NK-92 (cell line): ENCODE results near the gene SPDYE4.
"Not testable (repeated sequence)": the region's sequence is repeated elsewhere in the genome, so short reads cannot be mapped to it uniquely, and the experiment has no call there.

Experiments used
- DNase-seq: peaks from one replicate; lab custom pipeline; 2025; ENCODE audit not compliant: unreplicated experiment; lab: John Stamatoyannopoulos, UW

The SPDYE4 gene

GRCh38 chr17:8758137-8758596, at the start of gene SPDYE4:
Gene SPDYE4, minus strand, starts transcription at chr17:8758546. Its CDS starts 164 bp downstream, at chr17:8758382.
- DNase-seq = no peak

- no peak for DNase-seq
Observed at GRCh38 chr17:8806926-8807550, 48.7 kb upstream of the SPDYE4 start.

- DNase-seq = no peak
Observed at GRCh38 chr17:8806253-8806925, 48.0 kb upstream of the SPDYE4 start.

- not testable (repeated sequence) for DNase-seq
Observed at GRCh38 chr17:8805396-8805795, 47.0 kb upstream of the SPDYE4 start.

GRCh38 chr17:8803531-8804420, 45.4 kb upstream of the SPDYE4 start:
- DNase-seq = no peak

- no peak for DNase-seq
Observed at GRCh38 chr17:8801135-8801840, 42.9 kb upstream of the SPDYE4 start.

GRCh38 chr17:8800656-8801055, 42.3 kb upstream of the SPDYE4 start:
- DNase-seq = no peak

GRCh38 chr17:8799570-8800212, 41.3 kb upstream of the SPDYE4 start:
- no peak for DNase-seq

- no peak for DNase-seq
Observed at GRCh38 chr17:8798846-8799569, 40.7 kb upstream of the SPDYE4 start, which contains the start of gene MFSD6L. Gene MFSD6L, minus strand, starts transcription at chr17:8799365. Its CDS starts 245 bp downstream, at chr17:8799120.

GRCh38 chr17:8798176-8798845, 40.0 kb upstream of the SPDYE4 start:
- DNase-seq = no peak

GRCh38 chr17:8797621-8798175, 39.4 kb upstream of the SPDYE4 start:
- no peak for DNase-seq

- no peak for DNase-seq
Observed at GRCh38 chr17:8794636-8795035, 36.3 kb upstream of the SPDYE4 start.

- DNase-seq = no peak
Observed at GRCh38 chr17:8793649-8794048, 35.3 kb upstream of the SPDYE4 start.

GRCh38 chr17:8792646-8793045, 34.3 kb upstream of the SPDYE4 start:
- no peak for DNase-seq

- DNase-seq = no peak
Observed at GRCh38 chr17:8791910-8792270, 33.5 kb upstream of the SPDYE4 start.

GRCh38 chr17:8791248-8791909, 33.0 kb upstream of the SPDYE4 start:
- DNase-seq = no peak

GRCh38 chr17:8789743-8790142, 31.4 kb upstream of the SPDYE4 start:
- DNase-seq = no peak

- no peak for DNase-seq
Observed at GRCh38 chr17:8788998-8789397, 30.7 kb upstream of the SPDYE4 start.
